Measurements from ENCODE around the gene PRM1.
"Not testable (repeated sequence)": the region's sequence is repeated elsewhere in the genome, so short reads cannot be mapped to it uniquely, and the experiment has no call there.

PRM1 gene

DNA sequence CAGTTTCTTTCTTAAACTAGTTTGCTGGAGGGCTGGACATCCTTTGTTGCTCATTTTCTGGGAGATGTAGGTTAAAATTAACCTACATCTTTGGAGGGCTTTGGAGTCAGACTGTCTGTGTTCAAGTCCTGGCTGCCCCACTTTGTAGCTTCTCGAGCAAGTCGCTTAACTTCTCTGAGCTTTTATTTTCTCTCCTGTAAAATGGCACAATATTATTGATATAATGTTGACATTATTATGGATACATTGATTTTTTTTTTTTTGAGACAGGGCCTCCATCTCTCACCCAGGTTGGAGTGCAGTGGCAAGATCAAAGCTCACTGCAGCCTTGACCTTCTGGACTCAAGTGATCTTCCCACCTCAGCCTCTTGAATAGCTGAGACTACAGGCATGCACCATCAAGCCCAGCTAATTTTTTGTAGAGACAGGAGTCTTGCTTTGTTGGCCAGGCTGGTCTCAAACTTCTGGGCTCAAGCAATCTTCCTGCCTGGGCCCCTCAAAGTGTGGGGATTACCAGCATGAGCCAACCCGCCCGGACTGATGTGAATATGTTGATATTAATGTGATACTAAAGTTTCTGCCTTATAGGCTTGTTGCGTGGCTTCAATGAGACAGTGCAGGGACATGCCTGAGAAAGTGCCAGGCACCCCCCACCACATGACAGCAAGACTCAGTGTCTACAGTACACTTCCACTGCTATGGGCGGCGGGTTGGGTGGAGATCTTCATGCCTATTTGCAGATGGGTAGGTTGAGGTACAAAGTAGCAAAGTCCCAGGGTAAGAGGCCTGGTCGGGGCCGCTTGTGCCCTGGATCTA, 32.6 kb upstream of the PRM1 start:
- no peak for DNase-seq

DNA sequence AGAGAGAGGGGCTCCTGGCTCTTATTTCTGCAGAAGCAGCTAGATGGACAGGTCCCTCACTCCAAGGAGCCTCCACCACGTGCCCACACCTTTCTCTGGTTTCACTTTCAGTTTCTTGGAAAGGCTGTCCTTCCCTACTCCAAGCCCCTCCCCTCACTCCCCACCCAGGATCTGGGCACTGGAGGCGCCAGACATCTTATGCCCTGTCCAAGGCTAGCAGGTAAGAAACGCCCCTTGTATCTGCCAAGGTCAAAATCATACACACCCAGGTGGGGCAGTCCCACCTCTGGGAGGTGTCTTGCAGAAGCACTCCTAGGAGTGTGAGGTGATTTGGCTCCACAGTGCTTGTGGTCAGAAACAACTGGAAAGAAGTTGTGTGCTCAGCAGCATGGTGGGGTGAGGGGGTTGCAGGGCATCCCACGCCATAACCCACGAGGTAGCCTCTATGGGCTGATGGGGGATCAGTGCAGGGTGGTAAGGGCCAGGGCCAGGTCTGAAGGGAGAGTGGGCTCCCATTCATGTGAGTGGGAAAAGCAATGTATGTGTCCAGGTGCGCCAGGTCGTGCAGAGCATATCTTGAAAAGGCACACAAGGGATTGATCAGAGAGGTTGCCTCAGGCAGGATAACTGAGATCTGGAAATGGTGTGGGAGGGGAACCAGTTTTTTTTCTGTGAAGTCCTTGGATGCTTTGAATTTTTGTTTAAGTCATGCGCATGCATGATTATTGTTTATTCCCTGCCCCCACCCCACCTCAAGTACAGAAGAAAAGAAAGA, 31.8 kb upstream of the PRM1 start:
- DNase-seq = no peak

DNA sequence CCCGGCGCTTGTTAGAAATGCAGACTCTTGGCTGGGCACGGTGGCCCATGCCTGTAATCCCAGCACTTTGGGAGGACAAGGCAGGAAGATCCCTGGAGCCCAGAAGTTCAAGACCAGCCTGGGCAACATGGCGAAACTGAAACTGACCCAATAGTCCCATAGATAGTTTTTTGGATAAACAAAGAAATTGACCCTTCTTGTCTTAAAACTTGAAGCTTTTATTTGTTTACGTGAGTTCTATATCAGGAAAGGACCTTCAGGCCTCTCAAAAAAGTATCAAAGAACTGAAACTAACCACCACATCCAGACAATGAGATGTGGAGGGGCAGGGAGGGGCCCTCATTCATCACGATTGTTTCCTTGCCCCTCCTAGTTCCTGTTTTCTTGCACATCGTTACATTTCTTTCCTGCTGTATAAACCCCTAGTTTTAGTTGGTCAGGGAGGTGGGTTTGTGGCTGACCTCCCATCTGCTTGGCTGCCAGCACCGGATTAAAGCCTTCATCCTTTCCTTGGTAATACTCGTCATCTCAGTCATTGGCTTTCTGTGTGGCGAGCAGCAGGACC, 29.9 kb upstream of the PRM1 start:
- no peak for DNase-seq

- DNase-seq = no peak
These were observed 29.5 kb upstream of the PRM1 start for GRCh38 chr16:11310634-11310977.

DNA sequence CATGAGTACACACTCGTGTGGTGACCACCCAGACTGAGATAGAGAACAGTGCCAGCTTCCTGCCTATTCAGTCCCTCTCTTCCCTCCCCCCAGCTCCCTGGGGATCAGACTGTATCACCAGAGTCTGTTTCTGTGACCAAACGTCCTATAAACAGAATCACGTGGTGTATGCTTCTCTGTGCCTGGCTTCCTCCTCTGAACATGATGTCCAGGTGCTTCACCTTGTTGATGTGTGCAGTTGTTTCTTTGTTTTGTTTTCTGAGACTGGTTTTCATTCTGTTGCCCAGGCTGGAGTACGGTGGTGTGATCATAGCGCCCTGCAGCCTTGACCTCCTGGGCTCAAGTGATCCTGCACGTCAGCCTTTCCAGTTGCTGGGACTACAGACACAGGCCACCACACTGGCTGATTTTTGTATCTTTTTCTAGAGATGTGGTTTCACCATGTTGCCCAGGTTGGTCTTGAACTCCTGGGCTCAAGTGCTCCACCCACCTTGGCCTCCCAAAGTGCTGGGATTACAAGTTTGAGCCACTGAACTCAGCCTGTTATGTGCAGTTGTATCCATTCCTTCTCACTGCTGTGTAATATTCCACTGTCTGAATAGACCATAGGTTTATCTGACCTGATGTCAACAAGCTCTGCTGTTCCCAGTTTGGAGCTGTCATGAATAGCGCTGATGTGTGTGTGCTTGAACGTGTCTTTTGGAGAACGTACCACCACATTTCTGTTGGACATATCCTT, 28.9 kb upstream of the PRM1 start:
- DNase-seq = no peak

DNA sequence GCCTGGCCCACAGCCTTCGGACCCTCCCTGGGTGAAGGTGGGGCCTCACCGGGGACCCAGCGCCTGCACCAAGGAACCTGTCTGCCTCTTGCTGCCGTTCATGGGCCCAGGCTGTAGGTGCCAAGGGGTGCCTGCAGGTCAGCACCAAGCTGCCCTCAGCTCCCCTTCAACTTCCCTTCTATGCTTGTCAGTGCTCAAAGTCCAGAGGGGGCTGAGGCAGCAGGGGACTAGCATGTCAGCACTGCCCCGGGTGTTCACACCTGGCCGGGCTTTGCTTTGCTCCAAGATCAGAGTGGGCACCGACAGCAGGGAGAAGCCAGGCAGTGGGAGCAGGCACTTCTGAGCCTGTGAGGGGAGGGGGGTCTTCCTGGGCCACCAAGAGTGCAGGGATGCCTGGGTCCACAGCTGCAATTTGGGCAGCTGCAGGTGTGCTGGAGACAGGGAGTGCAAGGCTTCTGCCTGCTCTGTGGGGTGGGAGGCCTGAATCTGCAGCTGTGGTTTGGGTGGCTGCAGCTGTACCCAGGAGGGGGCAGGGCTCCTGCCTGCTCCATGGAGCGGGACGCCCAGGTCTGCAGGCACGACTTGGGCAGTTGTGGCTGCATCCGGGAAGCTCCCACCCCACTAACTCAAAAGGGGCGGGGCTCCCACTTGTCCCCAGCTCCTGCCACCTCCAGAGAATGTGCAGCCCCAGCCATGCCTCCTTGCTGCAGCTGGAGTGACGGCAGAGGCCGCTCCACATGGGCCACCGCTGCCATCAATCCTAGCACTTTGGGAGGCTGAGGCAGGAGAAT, 27.6 kb upstream of the PRM1 start:
- DNase-seq = no peak

DNA sequence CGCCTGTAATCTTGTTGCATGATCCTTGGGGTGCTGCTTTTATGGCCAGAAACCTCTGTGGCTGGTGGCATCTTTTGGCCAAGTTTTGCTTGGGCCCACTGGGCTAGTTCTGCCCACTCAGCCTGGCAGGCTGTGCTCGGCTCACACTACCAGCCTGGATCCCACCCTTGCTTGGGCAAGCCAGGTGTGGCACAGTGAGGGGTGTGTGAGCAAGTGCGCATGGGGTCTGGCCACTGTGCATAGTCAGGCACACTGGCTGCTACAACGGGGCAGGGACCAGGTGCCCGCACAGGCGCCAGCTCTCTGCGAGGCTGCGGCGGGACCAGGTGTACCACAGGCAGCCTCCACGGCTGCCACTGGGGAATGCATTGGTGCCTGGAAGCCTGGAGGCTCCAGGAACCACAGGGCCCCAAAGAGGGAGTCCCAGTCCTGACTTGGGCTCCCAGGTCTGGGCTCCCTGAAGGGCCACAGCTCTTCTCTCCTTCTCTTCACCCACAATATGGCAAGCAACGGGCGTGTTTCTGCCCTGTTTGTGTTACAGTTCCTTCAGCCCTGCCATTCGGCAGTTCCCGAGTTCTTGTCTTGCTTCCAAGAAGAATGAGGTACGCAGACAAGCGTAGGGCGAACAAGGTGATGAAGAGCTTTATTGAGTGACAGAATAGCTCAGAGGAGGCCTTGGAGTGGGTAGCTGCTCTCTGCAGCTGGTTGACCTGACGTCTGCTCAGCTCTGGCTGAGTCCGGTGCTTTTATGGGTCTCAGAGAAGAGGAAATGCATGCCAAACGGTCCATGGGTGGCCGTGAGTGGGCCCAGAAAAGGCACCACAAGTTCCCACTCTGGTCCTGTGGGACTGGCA, 26.7 kb upstream of the PRM1 start:
- no peak for DNase-seq

DNA sequence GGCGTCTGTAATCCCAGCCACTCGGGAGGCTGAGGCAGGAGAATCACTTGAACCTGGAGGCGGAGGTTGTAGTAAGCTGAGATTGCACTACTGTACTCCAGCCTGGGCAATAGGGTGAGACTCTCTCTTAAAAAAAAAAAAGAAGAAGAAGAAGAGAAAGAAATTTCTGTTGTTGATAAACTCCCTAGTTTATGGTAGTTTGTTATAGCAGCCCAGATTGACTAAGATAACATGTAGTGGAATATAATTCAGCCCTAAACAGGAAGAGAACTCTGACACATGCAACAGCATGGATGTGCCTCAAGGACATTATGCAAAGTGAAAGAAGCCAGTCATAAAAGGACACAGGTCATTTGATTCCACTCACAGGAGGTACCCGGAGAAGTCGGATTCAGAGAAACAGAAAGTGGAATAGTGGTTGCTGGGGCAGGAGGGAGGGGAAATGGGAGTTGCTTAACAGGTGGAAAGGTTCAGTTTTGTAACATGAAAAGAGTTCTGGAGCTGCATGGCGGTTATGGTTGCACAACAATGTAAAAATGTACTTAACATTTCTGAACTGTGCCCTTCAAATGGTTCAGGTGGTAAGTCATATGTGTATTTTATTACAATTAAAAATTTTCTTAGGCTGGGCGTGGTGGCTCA, 26.0 kb upstream of the PRM1 start:
- DNase-seq = no peak

- DNase-seq = no peak
These were observed 25.3 kb upstream of the PRM1 start for GRCh38 chr16:11306381-11306780.

- DNase-seq = no peak
These were observed 22.4 kb upstream of the PRM1 start for GRCh38 chr16:11303405-11304138.

DNA sequence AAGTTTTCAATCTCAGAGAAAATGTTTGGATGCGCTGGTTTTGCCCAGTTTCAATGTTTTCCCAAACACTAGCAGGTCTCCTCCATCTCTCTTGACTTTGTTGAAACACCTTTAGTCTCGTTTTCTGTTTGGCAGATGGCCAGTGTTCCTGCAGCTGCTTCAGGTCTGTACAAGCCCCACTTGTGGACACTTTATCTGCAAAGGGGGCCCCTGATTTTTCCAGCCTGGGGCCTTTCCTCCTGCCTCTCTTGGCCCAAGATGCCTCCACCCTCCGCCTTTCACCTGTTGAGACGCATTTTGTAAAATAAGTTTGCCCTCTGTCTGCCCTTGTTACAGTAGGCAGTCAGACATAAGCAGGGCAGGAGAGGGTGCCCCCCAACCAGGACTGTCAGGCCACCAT, 21.8 kb upstream of the PRM1 start:
- DNase-seq = no peak

DNA sequence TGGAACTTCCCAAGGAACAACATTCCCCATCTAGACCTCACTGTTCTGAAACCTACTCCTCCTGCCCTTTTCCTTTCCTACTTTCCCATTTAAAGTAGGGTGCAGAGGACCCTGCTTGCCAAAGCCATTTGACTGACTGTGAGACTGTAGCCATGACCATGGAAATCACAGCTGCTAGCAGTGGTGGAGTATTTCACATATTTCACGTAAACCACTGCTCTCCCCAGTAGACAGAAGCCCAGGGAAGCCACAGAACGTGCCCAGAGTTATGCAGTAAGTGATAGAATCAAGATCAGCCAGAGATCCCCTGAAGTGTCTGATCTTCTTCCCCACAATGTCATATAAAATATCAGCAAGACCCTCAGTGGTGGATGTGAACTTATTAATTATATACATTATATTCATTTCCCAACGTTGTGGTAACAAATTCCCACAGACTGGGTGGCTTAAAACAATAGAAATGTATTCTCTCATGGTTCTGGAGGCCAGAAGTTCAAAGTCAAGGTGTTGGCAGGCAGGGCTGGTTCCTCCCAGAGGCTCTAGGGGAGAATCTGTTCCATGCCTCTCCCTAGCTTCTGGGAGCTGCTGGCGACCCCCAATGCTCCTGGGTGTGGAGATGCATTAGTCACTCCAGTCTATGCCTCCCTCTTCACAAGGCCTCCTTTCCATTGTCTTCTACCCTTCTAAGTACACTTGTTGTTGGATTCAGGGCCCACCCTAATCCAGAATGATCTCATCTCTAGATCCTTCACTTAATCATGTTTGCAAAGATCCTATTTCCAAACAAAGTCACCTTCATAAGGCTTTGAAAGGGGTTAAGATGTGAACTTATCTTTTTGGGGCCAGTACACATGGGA, 20.7 kb upstream of the PRM1 start:
- no peak for DNase-seq

- no peak for DNase-seq
These were observed 19.4 kb upstream of the PRM1 start for GRCh38 chr16:11300560-11300892.

GRCh38 chr16:11299865-11300559, 18.9 kb upstream of the PRM1 start:
- DNase-seq = no peak

DNA sequence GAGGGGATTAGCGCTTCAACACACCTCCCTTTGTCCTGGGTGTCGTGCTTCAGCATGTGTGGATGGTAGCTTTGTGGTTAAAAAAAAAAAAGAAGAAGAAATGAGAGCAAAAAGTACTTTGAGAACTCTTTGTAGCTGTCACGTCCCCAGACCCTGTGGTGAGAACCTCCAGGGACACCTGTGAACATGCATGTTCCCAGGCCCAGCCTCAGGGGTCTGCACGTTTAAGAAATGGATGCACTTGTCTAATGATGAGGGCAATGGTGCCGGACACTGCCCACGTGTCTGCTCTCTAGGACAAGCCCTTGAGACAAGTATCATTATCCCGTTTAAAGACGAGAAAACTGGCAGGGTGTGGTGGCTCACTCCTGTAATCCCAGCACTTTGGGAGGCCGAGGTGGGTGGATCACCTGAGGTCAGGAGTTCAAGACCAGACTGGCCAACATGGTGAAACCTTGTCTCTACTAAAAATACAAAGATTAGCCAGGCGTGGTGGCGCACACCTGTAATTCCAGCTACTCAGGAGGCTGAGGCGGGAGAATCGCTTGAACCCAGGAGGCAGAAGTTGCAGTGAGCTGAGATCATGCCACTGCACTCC, 17.9 kb upstream of the PRM1 start:
- not testable (repeated sequence) for DNase-seq

DNA sequence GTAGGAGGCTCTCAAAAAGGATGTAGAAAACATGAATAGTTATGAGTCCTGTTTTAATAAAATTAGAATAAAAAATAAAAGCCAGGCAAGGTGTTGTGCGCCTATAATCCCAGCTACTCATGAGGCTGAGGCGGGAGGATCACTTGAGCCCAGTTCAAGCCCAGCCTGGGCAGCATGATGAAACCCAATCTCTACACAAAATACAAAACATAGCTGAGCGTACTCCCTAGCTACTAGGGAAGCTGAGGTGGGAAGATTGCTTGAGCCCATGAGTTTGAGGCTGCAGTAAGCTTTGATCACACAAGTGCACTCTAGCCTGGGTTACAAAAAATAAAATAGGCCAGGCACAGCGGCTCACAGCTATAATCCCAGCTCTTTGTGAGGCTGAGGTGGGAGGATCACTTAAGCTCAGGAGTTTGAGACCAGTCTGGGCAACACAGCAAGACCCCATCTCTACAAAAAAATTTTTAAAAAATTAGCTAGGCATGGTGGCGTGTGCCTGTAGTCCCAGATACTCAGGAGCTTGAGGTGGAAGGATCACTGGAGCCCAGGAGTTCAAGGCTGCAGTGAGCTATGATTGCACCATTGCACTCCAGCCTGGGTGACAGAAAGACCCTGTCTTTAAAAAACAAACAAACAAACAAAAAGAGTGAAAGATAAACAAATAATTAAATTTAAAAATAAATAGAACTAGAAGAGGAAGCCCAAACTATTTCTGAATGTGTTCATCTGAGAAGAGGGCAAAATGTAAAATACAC, 17.2 kb upstream of the PRM1 start:
- DNase-seq = no peak

DNA sequence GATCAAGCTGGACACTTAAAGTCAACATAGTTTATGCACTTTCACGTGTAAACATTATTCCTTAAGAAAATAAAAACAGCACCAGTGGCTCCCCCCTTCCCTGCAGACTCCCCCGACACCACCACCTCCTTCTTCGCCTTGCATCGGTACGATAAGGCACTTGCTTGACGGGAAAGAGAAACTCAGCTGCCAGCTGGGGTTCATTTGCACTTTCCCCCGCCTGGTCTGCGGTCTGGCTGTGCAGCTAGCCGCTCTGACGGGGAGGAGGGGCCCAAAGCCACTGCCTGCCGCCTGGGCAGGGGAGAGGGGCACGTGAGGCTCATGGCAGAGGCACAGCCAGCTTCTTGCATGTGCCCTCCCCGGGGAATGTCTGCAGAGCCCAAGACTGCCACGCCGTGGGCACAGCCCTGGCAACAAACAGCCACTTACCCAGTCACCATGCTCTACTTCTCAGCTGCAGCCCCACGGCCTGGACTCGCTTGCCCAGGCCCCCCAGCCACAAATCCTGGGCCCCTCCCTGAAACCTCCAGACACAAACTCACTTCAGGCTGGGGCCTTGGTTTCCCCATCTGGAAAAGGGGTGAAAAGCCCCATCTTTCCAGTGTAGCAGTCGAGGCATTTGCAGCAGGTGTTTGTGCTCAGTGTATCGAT, 16.5 kb upstream of the PRM1 start:
- DNase-seq = peak; percentile 46
